HepG2 (cell line): ENCODE results near the gene BIN1. TPM values are rescaled to one million over a fixed set of nuclear protein-coding genes. Genes with fewer than 3 reads are reported as not detected.

ENCODE experiments used
- ATAC-seq: fragments of 200-7000 bp; cut with Tn5 transposase; 3 replicates; pipeline ENCODE4 v1.9.1; 2020; ENCODE audit warnings: mild to moderate bottlenecking, moderate library complexity
- BruUV-seq: library from RNA; stranded (reverse); fragments of 400-500 nt; replicated peaks from 2 replicates; lab custom pipeline; 2021; lab: Mats Ljungman, UMichigan
- CTCF ChIA-PET: fragments of 300-600 bp; formaldehyde crosslinking; extraction: SDS; loops from one replicate; lab custom pipeline; 2021; ENCODE audit warnings: low total read pairs, inconsistent platforms, low intra/inter-chr PET ratio; lab: Yijun Ruan, JAX
- POLR2A ChIA-PET: fragments of 350-600 bp; sonication (Branson Sonifier 250); formaldehyde crosslinking; loops from one replicate; lab custom pipeline; 2020; ENCODE audit warnings: antibody characterized with exemption, inconsistent platforms; lab: Yijun Ruan, JAX
- DNase-seq: peaks from one replicate; pipeline ENCODE4 v3.0.0-alpha.2; 2015; ENCODE audit warnings: low spot score
- FAIRE-seq: peaks from 3 replicates; lab custom pipeline; 2011; peaks lifted over from hg19 to GRCh38; lab: Jason Lieb, UNC
- H2AFZ ChIP-seq: one replicate; pipeline ENCODE4 v1.6.1; 2011; ENCODE audit warnings: low read length, inconsistent platforms
- H3K27ac ChIP-seq: fragments of 300-600 bp; 3 replicates; pipeline ENCODE4 v1.8.0; 2011; ENCODE audit warnings: mixed run types, mild to moderate bottlenecking, mixed read lengths, low read length, inconsistent platforms; ENCODE audit not compliant: insufficient read depth; ENCODE audit errors: extremely low read length
- H3K27me3 ChIP-seq, 2 experiments: fragments of 200-600 bp in 1 of 2; 2 replicates in 1 of 2; 3 replicates in 1 of 2; pipeline versions ENCODE4 v1.6.0 to v1.8.0; 2011; ENCODE audit warnings: low read length in 2 of 2, mild to moderate bottlenecking in 2 of 2, moderate library complexity in 2 of 2, inconsistent platforms in 1 of 2; ENCODE audit not compliant: insufficient read depth in 2 of 2, control insufficient read depth in 1 of 2
- H3K36me3 ChIP-seq, 2 experiments: fragments of 200-600 bp in 1 of 2; replicated peaks in 1 of 2; 2 replicates in 1 of 2; 3 replicates in 1 of 2; pipeline versions ENCODE4 v1.5.1 to v1.8.0; 2011; ENCODE audit warnings: low read length in 2 of 2, inconsistent platforms in 1 of 2; ENCODE audit not compliant: insufficient read depth in 2 of 2, control insufficient read depth in 1 of 2
- H3K4me1 ChIP-seq: 2 replicates; pipeline ENCODE4 v1.5.1; 2012; ENCODE audit warnings: low read length, inconsistent platforms; ENCODE audit not compliant: insufficient read depth
- H3K4me2 ChIP-seq: 2 replicates; pipeline ENCODE4 v1.6.0; 2011; ENCODE audit warnings: low read depth, low read length, inconsistent platforms
- H3K4me3 ChIP-seq, 3 experiments: fragments of 200-600 bp in 1 of 3; sonication (generic), shearing (Covaris generic) in 1 of 3; replicated peaks in 1 of 3; 2 replicates each; pipeline ENCODE4 v1.5.1; 2011 to 2016; ENCODE audit warnings: low read length in 3 of 3, inconsistent platforms in 2 of 3, low read depth in 2 of 3, mild to moderate bottlenecking in 2 of 3, control low read depth in 1 of 3, mixed read lengths in 1 of 3; ENCODE audit not compliant: insufficient read depth in 1 of 3
- H3K79me2 ChIP-seq: one replicate; pipeline ENCODE4 v1.6.1; 2011; ENCODE audit warnings: low read length, inconsistent platforms; ENCODE audit not compliant: insufficient read depth
- H3K9ac ChIP-seq: 2 replicates; pipeline ENCODE4 v1.6.0; 2011; ENCODE audit warnings: mild to moderate bottlenecking, low read depth, low read length, inconsistent platforms; ENCODE audit not compliant: insufficient read depth
- H3K9me3 ChIP-seq: 2 replicates; pipeline ENCODE4 v1.5.1; 2012; ENCODE audit warnings: mild to moderate bottlenecking, low read length
- H4K20me1 ChIP-seq: 2 replicates; pipeline ENCODE4 v1.6.0; 2011; ENCODE audit warnings: inconsistent platforms, mild to moderate bottlenecking, low read length, moderate library complexity; ENCODE audit not compliant: insufficient read depth
- SMAD1 ChIP-seq: sonication (generic); formaldehyde crosslinking; IDR thresholded peaks from 2 replicates; pipeline ENCODE4 v1.4.0; 2020; ENCODE audit warnings: missing genetic modification reagents, low read depth, mild to moderate bottlenecking, borderline replicate concordance
- ZFP36 ChIP-seq: fragments of 150-350 bp; IDR thresholded peaks from 2 replicates; pipeline ENCODE4 v1.6.1; 2018; ENCODE audit warnings: borderline replicate concordance, low read length, low read depth; ENCODE audit not compliant: partially characterized antibody
- ZNF232 ChIP-seq: sonication (generic); formaldehyde crosslinking; IDR thresholded peaks from 2 replicates; pipeline ENCODE4 v1.4.0; 2020; ENCODE audit warnings: missing genetic modification reagents, borderline replicate concordance
- ZNF256 ChIP-seq: sonication (generic); formaldehyde crosslinking; conservative IDR thresholded peaks from 2 replicates; pipeline ENCODE4 v1.4.0; 2020; ENCODE audit warnings: missing genetic modification reagents
- ZNF296 ChIP-seq: sonication (generic); formaldehyde crosslinking; conservative IDR thresholded peaks from 2 replicates; pipeline ENCODE4 v1.5.0; 2020; ENCODE audit warnings: mild to moderate bottlenecking, missing genetic modification reagents
- ZNF350 ChIP-seq: sonication (generic); formaldehyde crosslinking; IDR thresholded peaks from 2 replicates; pipeline ENCODE4 v1.4.0; 2020; ENCODE audit warnings: mild to moderate bottlenecking, low read depth, missing genetic modification reagents, borderline replicate concordance
- ZNF431 ChIP-seq: sonication (generic); formaldehyde crosslinking; IDR thresholded peaks from 2 replicates; pipeline ENCODE4 v1.9.0; 2022; ENCODE audit warnings: missing genetic modification reagents, low read depth, mild to moderate bottlenecking, borderline replicate concordance
- ZNF446 ChIP-seq: sonication (generic); formaldehyde crosslinking; IDR thresholded peaks from 2 replicates; pipeline ENCODE4 v1.5.0; 2020; ENCODE audit warnings: mild to moderate bottlenecking, missing genetic modification reagents
- ZNF451 ChIP-seq: sonication (generic); formaldehyde crosslinking; IDR thresholded peaks from 2 replicates; pipeline ENCODE4 v1.5.0; 2020; ENCODE audit warnings: mild to moderate bottlenecking, missing genetic modification reagents
- ZNF674 ChIP-seq: sonication (generic); formaldehyde crosslinking; IDR thresholded peaks from 2 replicates; pipeline ENCODE4 v1.5.0; 2020; ENCODE audit warnings: low read depth, mild to moderate bottlenecking, missing genetic modification reagents
- WGBS: methylation state at CpG from one replicate; pipeline ENCODE4 v1.1.6; 2017; ENCODE audit warnings: low lambda C conversion rate; 5-methylcytosine and 5-hydroxymethylcytosine counted together
- in situ Hi-C: cut with HindIII; loops from 2 replicates; pipeline ENCODE4 v1.10.0; 2017; ENCODE audit warnings: low pct_unique_long_range_greater_than_20kb; ENCODE audit not compliant: extremely low pct_ligation_motif_present
- intact Hi-C: fragments of 100-400 bp; cut with micrococcal nuclease; formaldehyde crosslinking; loops from one replicate; pipeline ENCODE4 v1.10.0; 2022; ENCODE audit not compliant: unreplicated experiment
- polyA plus RNA-seq, 8 experiments: library from polyadenylated mRNA; depleted of rRNA in 3 of 8; stranded (reverse) in 7 of 8; unstranded in 1 of 8; fragments of >200 nt; fragmentation: Illumina TruSeq in 4 of 8; extraction: Trizol in 4 of 8; gene quantifications; 2 replicates each; pipeline versions ENCODE4 v1.2.1 to v1.2.3, GENCODE V29; 2011 to 2016; ENCODE audit warnings: low read depth in 4 of 8, missing spikeins in 1 of 8, mixed read lengths in 1 of 8; ENCODE audit not compliant: insufficient read depth in 1 of 8
- total RNA-seq, 5 experiments: library from RNA; depleted of rRNA; stranded (reverse); fragments of >200 nt; fragmentation: Illumina TruSeq; extraction: Trizol; gene quantifications; 2 replicates each; pipeline ENCODE4 v1.2.3, GENCODE V29; 2016; ENCODE audit warnings: low read depth in 1 of 5
- TF ChIP-seq, protein P1 (sequence below): sonication (generic); formaldehyde crosslinking; IDR thresholded peaks from 2 replicates; pipeline ENCODE4 v1.5.0; 2020; ENCODE audit warnings: mild to moderate bottlenecking, missing genetic modification reagents, moderate library complexity
- TF ChIP-seq, protein P2 (sequence below): sonication (generic); formaldehyde crosslinking; IDR thresholded peaks from 2 replicates; pipeline ENCODE4 v1.5.1; 2020; ENCODE audit warnings: missing genetic modification reagents, mild to moderate bottlenecking, borderline replicate concordance
- TF ChIP-seq, protein P3 (sequence below): IDR thresholded peaks from 2 replicates; pipeline ENCODE4 v1.6.1; 2016; ENCODE audit warnings: missing biosample characterization, missing genetic modification reagents, low read depth

Gene BIN1
- total and polyA plus RNA-seq, 2 of the 13 experiments (the other 11 are each of a cell fraction or from before 2014, with no cell fraction given): 0.93 to 1.2 TPM

DNA sequence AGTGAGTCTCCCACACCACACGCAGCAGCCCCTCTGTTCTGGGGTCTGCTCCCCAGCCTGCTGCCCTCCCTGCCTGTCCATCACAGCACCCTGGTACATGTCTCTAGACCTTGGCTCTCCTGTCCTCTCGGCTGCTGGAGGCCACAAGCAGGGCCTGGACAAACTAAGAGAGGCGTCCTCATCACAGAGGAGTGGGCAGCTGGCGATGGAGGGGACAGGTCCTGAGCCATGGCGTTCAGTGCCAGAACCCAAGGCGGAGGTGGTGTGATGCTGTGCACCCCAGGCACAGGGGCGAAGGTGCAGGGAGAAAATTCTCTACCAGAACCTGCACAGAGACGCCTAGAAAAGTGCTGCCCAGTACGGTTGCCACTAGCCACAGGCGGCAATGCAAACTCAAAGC, 47.4 kb downstream of the BIN1 start:
- Histone ChIP-seq H3K36me3 (no peaks in the 10 kb centered on the region), H3K9me3 (no peaks in the 10 kb centered on the region), H4K20me1 (no peaks in the 10 kb centered on the region), H2AFZ (no peak overlapping the region), H3K79me2 (no peaks in the 10 kb centered on the region), H3K4me2 (no peak overlapping the region), H3K9ac (no peak overlapping the region), H3K27ac (no peak overlapping the region), H3K4me1 (peaks cover 6% of the 10 kb centered on the region), H3K4me3 (no peak overlapping the region), H3K27me3 (no peaks in the 10 kb centered on the region; a peak in 1 of 5 replicates)
- ATAC-seq (no peak), DNase-seq (no peak), FAIRE-seq (no peak)
- TF ChIP-seq ZNF232 (no peak), ZFP36 (no peak), ZNF431 (no peak), ZNF446 (CRISPR knock-in tag) (no peak)
- intact Hi-C loops (no loop called here), in situ Hi-C loops (no loop called here)
- WGBS: 51% methylated on average over 10 of the region's 10 CpGs
- no TSS peak for BruUV-seq
- ChIA-PET POLR2A (no interaction called here), CTCF (no interaction called here)

DNA sequence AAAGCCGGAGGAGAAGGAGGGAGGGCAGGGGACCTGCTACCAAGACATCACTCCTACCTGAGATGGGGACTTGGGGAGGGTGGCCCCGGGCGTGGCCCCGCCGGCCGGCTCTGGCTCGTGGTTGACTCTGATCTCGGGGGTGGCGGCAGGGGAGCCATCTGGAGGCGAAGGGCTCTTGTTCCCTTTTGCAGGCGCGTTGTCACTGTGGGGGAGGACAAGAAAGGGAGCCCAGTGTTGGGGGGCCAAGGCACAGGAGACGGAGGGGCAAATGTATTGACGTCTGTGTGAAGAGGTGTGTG, 48.1 kb downstream of the BIN1 start:
- DNase-seq (no peak), FAIRE-seq (no peak), ATAC-seq (no peak)
- no peaks in the 10 kb centered on the region for H3K36me3 ChIP-seq
- no peak overlapping the region for H3K9ac ChIP-seq
- ChIA-PET CTCF (no interaction called here), POLR2A (no interaction called here)
- H3K9me3 ChIP-seq: no peaks in the 10 kb centered on the region
- intact Hi-C loops (no loop called here), in situ Hi-C loops (no loop called here)
- no peak overlapping the region for H3K4me3 ChIP-seq
- BruUV-seq: no TSS peak
- peaks cover 6% of the 10 kb centered on the region for H3K4me1 ChIP-seq
- H2AFZ ChIP-seq: no peak overlapping the region
- H3K27ac ChIP-seq: no peak overlapping the region
- WGBS: 43% methylated on average over 14 of the region's 14 CpGs
- no peaks in the 10 kb centered on the region for H3K79me2 ChIP-seq
- H3K4me2 ChIP-seq: no peak overlapping the region
- no peaks in the 10 kb centered on the region; a peak in 1 of 5 replicates for H3K27me3 ChIP-seq
- no peaks in the 10 kb centered on the region for H4K20me1 ChIP-seq
- TF ChIP-seq ZNF674 (CRISPR knock-in tag) (no peak), ZNF451 (CRISPR knock-in tag) (no peak), ZNF296 (CRISPR knock-in tag) (no peak), ZNF350 (no peak), ZNF256 (CRISPR knock-in tag) (no peak), SMAD1 (CRISPR knock-in tag) (no peak)
- TF ChIP-seq, protein P1, sequence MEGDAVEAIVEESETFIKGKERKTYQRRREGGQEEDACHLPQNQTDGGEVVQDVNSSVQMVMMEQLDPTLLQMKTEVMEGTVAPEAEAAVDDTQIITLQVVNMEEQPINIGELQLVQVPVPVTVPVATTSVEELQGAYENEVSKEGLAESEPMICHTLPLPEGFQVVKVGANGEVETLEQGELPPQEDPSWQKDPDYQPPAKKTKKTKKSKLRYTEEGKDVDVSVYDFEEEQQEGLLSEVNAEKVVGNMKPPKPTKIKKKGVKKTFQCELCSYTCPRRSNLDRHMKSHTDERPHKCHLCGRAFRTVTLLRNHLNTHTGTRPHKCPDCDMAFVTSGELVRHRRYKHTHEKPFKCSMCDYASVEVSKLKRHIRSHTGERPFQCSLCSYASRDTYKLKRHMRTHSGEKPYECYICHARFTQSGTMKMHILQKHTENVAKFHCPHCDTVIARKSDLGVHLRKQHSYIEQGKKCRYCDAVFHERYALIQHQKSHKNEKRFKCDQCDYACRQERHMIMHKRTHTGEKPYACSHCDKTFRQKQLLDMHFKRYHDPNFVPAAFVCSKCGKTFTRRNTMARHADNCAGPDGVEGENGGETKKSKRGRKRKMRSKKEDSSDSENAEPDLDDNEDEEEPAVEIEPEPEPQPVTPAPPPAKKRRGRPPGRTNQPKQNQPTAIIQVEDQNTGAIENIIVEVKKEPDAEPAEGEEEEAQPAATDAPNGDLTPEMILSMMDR (CRISPR knock-in tag): no peak
- TF ChIP-seq, protein P2, sequence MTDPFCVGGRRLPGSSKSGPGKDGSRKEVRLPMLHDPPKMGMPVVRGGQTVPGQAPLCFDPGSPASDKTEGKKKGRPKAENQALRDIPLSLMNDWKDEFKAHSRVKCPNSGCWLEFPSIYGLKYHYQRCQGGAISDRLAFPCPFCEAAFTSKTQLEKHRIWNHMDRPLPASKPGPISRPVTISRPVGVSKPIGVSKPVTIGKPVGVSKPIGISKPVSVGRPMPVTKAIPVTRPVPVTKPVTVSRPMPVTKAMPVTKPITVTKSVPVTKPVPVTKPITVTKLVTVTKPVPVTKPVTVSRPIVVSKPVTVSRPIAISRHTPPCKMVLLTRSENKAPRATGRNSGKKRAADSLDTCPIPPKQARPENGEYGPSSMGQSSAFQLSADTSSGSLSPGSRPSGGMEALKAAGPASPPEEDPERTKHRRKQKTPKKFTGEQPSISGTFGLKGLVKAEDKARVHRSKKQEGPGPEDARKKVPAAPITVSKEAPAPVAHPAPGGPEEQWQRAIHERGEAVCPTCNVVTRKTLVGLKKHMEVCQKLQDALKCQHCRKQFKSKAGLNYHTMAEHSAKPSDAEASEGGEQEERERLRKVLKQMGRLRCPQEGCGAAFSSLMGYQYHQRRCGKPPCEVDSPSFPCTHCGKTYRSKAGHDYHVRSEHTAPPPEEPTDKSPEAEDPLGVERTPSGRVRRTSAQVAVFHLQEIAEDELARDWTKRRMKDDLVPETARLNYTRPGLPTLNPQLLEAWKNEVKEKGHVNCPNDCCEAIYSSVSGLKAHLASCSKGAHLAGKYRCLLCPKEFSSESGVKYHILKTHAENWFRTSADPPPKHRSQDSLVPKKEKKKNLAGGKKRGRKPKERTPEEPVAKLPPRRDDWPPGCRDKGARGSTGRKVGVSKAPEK (CRISPR knock-in tag): no peak
- TF ChIP-seq, protein P3, sequence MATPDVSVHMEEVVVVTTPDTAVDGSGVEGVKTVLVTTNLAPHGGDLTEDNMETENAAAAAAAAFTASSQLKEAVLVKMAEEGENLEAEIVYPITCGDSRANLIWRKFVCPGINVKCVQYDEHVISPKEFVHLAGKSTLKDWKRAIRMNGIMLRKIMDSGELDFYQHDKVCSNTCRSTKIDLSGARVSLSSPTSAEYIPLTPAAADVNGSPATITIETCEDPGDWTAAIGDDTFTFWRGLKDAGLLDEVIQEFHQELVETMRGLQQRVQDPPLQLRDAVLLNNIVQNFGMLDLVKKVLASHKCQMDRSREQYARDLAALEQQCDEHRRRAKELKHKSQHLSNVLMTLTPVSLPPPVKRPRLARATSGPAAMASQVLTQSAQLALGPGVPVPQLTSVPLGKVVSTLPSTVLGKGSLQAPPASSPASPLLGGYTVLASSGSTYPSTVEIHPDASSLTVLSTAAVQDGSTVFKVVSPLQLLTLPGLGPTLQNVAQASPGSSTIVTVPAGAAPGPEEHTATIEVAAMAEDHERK (CRISPR knock-in tag): no peak
